Measurements from ENCODE around the gene KATNB1.

KATNB1 gene, protein sequence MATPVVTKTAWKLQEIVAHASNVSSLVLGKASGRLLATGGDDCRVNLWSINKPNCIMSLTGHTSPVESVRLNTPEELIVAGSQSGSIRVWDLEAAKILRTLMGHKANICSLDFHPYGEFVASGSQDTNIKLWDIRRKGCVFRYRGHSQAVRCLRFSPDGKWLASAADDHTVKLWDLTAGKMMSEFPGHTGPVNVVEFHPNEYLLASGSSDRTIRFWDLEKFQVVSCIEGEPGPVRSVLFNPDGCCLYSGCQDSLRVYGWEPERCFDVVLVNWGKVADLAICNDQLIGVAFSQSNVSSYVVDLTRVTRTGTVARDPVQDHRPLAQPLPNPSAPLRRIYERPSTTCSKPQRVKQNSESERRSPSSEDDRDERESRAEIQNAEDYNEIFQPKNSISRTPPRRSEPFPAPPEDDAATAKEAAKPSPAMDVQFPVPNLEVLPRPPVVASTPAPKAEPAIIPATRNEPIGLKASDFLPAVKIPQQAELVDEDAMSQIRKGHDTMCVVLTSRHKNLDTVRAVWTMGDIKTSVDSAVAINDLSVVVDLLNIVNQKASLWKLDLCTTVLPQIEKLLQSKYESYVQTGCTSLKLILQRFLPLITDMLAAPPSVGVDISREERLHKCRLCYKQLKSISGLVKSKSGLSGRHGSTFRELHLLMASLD

DNA sequence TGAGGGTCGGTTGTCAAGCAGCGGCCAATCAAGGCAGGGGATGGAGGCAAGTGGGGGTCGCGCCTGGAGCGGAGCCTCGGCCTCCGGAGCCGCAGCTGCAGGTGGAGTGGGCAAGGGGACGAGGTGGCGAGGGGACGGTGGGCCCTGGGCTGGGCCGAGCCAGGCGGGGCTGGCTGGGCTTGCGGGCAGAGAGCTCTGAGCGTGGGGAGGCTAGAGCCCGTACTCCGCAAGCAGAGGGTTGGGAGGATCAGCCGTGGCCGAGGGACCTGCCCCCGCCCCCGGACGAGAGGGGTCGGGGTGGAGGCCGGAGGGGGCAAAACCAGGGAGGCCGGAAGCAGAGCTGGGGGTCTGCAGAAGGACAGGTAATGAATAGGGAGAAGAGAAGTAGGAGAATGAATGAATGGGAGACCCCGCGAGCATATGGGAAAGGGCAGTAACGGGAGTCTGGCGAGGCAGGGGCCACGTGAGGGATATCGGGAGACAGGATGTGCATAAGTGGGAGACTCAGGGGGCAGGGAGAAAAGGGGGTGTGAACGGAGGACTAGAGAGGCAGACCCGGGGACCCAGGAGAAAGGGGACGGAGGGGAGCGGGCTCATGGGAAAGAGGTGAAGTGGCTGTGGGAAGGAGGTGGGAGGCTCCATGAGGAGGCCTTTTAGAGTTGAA, at the start of gene KATNB1:
Gene KATNB1 (plus strand): TSS at position 16 of the 664 bp plus-strand sequence. CDS start 1,474 bp downstream, outside the sequence.
- DNase-seq, result peak in 1 of 2 donors; percentile 15

DNA sequence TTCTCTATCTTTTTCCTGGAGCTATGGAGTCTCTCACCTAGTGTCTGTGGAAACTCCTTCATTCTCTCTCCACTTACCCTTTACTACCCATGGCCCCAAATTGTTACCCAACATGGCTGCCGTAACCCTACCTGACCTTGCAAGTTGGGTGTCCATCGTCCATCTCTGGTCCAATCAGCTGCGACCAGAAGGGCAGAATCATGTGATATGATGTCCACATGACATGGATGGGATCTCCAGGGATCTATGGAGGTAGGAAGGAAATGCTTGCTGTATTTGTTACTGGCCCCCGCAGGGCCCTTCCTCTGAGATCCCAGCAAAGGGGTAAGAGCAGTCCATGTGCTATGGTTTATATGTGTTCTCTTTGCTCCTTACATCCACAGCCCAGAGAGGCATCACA, 49.0 kb upstream of the KATNB1 start:
- no peak for DNase-seq

DNA sequence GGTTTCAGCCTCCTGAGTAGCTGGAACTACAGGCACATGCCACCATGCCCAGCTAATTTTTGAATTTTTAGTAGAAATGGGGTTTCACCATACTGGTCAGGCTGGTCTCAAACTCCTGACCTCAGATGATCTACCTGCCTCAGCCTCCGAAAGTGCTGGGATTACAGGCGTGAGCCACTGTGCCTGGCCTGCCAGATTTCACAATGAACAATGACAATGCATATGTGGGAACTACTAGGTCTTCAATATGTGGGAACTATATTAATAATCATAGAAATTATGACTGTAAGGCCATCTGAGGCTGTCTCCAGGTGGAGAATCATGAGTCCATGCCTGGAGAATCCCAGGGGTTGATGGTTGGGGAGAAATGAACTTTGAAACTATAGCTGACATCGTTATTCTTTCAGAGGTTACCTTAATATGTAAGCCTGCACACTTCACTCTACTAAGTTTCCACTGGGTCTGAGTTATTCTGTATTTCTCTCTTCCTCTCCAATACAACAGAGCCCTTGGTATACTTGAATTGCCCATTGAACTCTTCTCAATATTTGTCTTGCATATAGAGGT, 48.1 kb upstream of the KATNB1 start:
- DNase-seq, result no peak

DNA sequence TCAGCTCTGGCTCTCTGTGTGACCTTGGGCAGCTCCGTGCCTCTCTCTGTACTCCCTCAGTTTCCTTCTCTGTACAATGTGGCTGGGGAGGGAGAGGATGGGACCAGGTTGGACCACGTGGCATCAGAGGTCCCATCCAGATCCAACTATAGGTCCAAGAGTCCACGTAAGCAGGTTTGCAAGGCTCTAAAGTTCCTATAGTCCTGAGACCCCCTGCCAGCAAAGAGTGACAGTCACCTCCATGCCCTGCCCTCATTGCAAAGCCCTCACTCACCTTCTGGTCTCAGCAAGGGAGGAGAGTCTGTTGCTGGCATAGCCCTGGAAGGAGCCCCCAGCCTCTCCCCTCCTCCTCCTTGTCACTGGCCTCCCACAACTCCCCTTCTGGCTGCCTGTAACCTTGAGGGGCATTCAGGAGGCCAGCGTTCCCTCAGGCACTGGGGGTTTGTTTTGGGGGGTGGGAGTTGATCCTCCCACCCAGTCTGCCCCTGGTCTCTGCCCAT, 47.0 kb upstream of the KATNB1 start:
- no peak for DNase-seq

DNA sequence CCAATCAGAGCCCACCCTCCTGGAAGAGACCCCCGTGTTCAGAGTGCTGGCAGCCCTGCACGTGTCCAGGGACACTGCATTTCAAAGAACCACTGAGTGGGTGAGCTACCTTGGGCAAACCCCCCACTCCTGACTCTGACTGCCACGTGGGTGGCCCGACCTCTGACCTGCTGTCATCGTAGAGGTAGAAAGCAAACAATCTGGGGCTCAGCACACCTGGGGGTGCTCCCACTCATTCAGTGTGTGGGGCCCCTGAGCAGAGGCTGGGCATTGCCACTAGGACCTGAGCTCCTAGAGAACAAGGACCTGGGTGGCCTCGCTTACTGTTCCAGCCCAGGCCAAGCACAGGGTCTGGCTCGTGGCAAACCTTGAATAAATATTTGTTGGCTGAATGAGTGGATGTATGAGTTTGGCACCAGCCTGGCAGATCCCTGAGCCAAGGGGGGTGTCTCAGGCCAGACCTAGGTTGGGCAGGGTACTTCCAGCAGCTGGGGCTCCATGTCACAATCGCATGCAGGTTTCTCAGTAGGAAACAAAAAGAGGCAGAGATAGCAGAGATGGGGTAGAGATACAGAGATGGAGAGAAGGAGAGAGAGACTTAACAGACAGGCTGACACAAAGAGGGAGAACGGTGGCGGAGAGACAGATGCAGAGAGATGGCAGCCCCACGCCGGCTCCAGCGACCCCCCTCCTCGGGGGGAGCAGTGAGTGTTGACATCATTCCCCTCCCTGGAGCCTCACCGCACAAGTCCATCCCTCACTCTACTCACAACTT, 46.4 kb upstream of the KATNB1 start:
- DNase-seq, result no peak

DNA sequence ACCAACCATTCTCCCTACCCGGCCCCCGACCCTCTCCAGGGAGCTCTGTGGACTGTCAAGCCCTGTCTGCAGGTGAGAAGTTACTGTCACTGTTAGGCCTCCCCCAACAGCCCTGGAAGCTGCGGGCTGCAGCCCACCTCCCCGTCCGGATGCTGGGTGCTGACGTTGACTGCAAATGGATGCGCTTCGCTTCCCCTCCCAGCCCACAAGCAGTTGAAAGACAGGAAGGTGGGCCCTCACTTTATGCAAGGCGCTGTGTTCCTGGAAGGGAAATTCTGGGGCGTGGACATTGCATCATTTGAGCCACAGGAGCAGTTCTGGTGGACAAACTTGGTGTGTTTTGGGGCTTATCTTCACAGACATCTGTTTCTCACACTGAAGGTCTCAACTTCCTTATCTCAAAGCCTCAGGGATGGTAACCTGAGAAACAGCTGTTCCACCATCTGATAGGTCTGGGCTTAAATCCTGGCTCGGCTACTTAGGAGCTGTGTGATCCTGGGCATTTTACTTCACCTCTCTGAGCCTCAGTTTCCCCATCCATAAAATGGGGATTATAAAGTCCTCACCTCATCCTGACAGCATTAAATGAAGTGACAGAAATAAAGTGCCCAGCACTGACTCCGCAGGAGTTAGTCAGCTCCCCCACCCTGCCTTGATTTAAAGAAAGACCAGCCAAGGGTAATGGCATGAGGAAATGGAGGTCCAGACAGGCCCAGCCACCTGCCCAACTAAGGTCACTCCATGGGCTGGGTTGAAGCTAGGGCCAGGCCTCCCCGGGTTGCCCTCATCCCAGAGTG, 45.6 kb upstream of the KATNB1 start:
- DNase-seq, result peak in 1 of 2 donors; percentile 13

DNA sequence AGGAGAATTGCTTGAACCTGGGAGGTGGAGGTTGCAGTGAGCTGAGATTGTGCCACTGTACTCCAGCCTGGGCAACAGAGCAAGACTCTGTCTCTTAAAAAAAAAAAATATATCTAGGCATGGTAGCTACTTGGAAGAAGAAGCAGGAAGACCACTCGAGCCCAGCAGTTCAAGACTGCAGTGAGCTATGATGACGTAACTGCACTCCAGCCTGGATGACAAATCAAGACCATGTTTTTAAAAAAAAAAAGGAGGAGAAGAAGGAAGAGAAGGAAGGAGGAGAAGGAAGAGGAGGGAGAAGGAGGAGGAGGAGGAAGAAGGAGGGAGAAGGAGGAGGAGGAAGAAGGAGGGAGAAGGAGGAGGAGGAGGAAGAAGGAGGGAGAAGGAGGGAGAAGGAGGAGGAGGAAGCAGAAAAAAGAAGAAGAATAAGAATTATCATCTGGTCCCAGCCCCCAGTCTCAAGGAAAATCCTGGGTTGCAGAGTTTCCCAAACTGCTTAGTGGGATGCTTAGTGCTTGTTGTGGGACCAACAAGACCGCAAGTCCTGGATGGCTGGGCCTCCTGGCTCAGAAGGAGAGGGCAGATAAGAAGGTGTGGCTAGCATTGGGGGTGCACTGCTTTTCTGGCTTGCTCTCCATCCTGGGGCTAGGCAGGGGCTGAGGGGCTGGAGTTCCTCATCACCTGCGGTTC, 44.6 kb upstream of the KATNB1 start:
- DNase-seq, result no peak

DNA sequence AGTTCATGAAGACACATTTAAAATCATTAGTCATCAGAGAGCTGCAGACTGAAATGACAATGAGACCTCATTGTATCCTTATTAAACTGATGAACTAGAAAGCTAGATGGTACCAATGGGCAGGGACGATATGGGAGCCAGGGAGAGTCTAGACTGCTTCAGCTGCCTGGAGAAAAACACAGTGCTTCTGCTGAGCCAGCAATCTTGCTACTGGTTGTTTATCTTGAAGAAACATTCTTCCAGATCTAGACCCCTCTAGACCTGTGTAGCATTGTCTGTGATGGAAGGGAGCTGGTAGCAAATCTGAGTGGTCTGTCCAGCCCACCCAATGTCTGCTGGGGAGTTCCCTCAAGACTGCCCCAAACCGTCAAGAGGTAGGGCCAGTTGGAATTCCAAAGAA, 42.9 kb upstream of the KATNB1 start:
- DNase-seq, result no peak

DNA sequence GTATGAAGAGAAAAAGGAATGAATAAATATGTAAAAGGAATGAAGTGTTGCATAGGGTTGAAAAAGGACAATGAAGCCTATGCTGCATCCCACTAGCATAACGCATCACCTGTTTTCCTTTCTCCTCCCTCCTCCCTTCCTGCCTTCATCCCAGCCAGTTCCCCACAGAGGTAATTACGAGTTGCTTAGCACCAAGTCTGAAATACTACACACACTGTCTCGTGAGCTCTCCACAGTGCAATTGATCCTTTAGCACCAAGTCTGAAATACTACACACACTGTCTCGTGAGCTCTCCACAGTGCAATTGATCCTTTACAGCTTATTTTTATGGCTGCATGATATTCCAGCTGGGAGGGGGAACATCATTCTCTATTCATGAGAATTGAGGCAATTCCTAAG, 42.0 kb upstream of the KATNB1 start:
- DNase-seq, result no peak

DNA sequence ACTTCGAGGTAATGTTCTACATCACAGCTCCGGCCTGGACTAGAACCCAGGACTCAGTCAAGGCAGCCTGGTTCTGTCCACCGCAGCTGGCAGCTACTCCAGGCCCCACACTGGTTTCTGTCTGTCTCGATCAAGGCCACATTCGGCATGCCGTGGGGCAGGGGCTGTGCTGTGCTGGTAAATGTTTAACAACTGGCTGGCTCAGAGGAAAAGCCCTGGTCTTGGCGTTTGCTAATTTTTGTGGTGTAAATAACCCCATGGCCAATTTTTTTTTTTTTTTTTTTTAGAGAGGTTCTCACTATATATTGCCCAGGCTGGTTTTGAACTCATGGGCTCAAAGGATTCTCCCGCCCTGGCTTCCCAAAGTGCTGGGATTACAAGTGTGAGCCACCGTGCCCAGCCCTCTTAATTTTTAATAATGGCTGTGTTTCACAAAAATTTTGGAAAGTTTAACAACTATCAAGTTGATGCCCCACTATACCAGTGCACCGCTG, 41.3 kb upstream of the KATNB1 start:
- no peak for DNase-seq

DNA sequence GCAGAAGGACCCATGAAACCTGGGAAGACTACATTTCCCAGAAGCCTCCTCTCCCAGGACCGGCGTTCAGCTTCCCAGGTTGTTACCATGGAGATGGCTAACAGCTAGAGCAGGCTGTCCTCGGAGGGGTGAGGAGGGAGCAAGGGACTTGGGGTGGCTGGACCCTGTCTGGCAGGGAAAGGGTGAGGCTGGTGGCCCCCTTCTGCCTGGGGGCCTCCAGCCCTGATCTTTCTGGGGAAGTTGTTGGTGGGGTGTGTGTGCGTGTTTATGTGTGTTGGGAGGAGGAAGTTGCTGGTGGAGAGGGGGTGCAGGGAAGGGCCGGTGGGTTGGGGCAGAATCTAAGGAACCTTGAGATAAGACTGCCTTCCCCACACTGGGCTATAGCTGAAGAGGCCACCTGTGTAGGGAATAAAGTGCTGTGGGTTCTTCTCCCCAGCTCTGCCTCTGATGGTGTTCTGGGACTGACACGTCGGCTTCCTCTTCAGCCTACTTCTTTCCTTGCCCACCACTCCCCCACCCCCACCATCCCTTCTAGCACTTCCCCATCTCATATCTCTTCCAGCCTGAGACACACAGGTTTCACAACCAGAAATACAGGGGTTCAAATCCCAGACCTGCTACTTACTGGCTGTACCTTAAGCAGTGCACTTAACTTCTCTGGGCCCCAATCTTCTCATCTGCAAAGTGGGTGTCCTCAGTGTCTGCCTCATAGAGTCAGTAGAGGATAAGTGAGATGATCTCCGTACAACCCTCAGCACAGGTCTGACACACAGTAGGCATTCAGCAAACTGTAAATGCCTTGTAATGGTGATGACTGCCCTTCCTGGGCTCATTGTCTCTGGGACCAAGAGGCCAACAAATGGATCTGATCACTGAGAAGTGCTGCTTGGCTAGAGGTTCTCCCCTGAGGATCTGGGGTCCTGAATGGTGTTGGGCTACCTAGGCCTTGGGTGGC, 40.6 kb upstream of the KATNB1 start, which contains the start of gene DRC7:
Gene DRC7 (plus strand): TSS at position 82 of the 955 bp plus-strand sequence. CDS start 3,144 bp downstream, outside the sequence.
- DNase-seq, result peak in 1 of 2 donors; percentile 17

DNA sequence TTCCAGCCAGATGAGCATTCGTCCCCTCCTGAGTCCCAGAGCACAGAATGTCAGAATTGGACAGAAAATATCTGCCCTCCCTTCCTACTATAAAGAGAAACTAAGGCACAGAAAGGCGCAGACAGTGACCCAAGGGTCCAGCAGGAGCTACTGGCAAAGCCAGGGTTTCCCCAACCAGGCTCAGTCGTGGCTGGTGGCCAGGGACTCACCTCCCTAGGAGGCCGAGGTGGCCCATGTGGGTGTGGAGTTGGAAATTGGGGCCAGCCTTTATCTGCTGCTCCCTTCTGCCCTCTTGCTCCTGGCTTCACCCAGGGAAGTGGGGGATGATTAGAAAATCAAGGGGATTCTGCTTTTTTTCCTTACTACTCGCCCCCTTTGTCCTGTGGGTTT, 39.9 kb upstream of the KATNB1 start:
- no peak for DNase-seq

DNA sequence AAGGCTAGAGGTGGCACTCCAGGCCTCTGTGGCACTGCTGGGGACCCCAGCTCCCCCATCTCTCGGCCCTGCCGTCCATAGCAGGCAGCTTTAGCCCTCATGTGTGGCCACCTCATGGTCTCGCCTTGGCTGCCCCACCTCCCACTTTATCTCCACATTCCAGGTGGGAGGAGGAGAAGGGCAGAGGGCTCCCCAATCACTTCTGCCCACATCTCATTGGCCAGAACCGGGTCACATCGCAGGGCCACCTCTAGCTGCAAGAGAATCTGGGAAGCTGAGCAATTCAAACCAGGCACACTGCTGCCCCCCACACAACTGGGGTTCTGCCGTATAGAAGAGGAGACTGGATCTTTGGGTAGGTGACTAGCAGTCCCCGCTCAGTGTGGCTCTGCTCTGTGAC, 39.3 kb upstream of the KATNB1 start:
- no peak for DNase-seq

DNA sequence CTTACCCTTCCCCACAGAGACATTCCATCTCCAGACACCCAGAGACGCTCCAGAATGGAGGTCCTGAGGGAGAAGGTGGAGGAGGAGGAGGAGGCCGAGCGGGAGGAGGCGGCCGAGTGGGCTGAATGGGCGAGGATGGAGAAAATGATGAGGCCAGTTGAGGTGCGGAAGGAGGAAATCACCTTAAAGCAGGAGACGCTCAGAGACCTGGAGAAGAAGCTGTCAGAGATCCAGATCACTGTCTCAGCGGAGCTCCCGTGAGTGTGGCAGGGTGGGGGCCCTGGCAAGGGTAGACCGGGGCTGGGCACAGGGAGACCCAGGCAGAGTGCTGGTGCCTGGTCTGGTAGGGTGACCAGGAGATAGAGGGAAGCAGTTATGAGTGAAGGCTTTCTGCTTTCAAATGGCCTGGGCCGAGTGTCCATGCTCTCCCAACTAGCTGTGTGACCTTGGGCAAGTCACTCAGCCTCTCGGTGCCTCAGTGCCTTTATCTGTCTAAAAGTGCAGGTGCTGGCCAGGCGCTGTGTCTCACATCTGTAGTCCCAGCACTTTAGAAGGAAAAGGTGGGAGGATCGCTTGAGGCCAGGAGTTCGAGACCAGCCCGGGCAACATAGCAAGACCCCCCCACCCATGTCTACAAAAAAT, 37.6 kb upstream of the KATNB1 start:
- DNase-seq, result no peak

DNA sequence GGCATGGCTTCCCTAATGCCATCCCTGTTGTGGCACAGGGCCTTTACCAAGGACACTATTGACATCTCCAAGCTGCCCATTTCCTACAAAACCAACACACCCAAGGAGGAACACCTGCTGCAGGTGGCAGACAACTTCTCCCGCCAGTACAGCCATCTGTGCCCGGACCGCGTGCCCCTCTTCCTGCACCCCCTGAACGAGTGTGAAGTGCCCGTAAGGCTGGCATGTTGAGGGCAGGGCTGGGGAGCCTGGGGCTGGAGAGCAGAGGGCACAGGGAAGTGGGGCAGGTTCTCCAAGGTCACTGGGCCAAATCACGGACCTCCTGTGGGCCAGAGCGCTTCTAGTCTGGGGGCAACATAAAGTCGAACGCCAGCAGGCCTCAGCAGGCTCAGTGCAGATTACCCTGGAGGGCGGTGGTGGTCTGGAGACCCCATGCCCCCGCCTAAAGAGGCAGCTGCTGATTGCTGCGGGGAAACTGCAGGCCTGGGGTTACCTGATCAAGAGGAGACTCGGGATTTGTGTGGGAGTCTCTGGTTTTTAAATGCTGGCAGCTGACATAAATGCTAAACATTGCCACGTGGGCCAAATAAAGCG, 36.7 kb upstream of the KATNB1 start:
- no peak for DNase-seq

DNA sequence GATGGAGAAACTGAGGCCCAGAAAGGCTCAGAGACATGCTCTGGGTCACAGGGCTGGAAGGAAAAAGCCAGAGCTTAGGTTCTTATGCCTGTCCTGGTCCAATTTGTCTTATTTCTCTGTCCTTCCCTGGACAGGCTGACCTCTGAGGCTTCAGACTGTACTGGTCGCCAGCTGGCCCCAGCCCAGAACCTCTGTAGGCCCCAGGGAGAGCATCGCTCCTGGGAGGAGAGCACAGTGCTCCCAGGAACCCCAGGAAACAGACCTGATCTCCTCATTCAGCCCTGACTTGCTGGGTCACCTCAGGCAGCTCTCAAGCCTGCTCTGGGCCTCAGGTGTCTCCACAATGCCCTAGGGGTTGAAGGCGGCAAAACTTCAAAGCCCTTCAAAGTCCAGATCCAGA, 36.1 kb upstream of the KATNB1 start:
- DNase-seq, result no peak

DNA sequence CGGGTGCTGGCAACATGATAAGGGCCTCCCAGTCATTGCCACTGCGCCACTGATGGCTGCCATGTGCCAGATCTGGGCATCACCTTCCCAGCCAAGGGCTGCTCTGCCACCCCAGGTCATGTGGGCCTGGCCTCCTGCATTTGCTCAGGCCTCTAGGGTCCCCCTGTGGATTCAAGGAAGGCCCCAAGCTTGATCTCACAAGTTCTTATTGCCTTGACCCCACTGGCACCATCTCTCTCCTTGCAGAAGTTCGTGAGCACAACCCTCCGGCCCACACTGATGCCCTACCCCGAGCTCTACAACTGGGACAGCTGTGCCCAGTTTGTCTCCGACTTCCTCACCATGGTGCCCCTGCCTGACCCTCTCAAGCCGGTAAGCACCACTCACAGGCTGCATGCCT, 35.7 kb upstream of the KATNB1 start:
- no peak for DNase-seq

DNA sequence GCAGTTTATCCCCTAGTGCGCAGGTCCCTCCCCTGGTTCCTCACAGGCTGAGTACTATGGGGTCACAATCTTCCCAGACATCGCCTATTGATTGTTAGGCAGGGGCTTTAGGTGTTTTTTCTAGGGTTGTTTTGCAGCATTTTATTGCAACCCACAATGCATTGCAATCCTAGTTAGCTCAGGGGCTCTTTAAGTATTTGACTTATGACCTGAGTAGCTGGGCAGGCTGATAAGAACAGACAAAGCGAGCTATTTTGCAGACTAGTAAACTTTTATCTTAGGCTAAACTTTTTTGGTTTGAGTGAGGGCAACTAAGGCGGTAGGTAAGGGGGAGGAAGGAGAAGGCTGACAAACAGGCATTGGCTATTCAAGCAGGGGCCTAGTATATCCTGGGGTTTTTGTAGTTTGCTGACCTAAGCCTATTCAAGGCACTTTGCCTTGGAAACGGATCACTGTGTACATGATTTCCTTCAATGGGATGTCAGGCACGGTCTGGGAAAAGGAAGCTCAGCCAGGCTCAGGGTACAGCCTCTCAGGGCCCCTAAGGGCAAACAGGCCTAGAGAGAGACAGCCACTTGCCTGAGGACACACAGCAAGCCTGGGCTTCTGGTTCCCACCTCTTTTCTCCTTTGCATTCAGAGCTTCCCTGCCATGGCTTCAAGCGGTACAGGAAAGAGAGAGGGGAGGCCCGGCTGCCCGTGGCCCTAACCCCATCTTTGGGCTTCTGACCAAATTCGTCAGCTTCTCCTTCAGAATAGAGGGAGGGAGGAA, 34.6 kb upstream of the KATNB1 start:
- DNase-seq, result no peak
